ENCODE data around the gene TMEM184B. TPM values are rescaled to one million over a fixed set of nuclear protein-coding genes. Genes with fewer than 3 reads are reported as not detected.

TMEM184B gene
- total RNA-seq, 1 experiment from 2014 or later = 192 TPM

DNA sequence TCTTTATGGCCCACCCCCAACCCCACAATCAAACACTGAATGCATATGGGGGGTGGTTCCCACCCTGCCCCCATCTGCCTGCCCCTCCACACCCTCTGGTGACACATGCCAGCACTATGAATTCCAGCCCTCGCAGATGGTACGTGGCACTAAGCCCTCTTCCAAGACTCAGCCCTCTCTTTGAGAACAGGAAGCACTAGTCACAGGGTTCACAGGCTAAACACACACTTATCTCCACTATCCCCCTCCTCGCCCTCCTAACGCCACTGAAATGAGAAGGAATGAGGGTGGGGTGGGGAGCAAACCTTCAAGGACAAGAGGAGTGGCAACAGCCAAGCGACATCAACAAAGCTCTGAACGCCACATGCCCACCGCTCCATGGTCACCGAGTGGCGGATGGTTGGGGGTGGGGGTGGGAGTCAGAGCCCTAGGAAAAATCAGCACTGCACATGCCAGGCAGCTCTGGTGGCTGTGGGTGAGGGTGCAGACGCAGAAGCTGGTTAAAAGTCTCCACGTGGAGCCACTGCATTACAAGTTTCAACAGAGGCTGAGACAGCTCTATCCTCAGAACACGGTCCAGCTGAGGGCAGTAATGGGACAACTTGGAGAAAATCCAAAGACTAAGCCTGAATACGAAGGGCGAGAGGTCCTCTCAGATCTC is 33.6 kb downstream of the TMEM184B start:
- H3K27ac ChIP-seq = peak overlapping the region; percentile 97
- intact Hi-C loops (cut with micrococcal nuclease; ENCODE audit: unreplicated experiment) = loop anchor here (1.0 to 5.0 kb wide), 7 partner anchors 11 to 333 kb away; partner anchors contain the start of genes DMC1 and PLA2G6
- H3F3A ChIP-seq (ENCODE audit: insufficient read depth, low read depth) = peaks cover 66% of the 10 kb centered on the region
- H4K20me1 ChIP-seq (ENCODE audit: insufficient read depth) = no peaks in the 10 kb centered on the region
- CTCF ChIA-PET = interaction anchor here (0.6 kb wide), 3 partner anchors 11 to 460 kb away, joined by 3 to 4 read pairs (median 3); no protein-coding TSS in a partner anchor
- no peaks in the 10 kb centered on the region for H3K9me3 ChIP-seq (ENCODE audit: insufficient read depth, low read depth)
- BruUV-seq (replicated peaks) = no TSS peak
- H3K4me2 ChIP-seq = peak overlapping the region; percentile 72
- no peaks in the 10 kb centered on the region for H3K9me2 ChIP-seq (ENCODE audit: insufficient read depth)
- H3K27me3 ChIP-seq (ENCODE audit: insufficient read depth, low read depth) = no peaks in the 10 kb centered on the region
- peaks cover 47% of the 10 kb centered on the region for H3K79me2 ChIP-seq (ENCODE audit: low read depth)
- H3K4me1 ChIP-seq (replicated peaks; ENCODE audit: insufficient read depth) = peaks cover 81% of the 10 kb centered on the region
- H3K4me3 ChIP-seq = peak overlapping the region; percentile 12; the same call in 1 of the 2 replicates
- no peak overlapping the region for H2AFZ ChIP-seq
- POLR2A ChIA-PET (ENCODE audit: unreplicated experiment) = interaction anchor here (0.5 to 1.2 kb wide), 8 partner anchors 32 to 859 kb away, joined by 3 to 9 read pairs (median 5); no protein-coding TSS in a partner anchor
- TF ChIP-seq EZH2 (IDR thresholded peaks at IDR 0.05; ENCODE audit: low read depth) = no peak
- TF ChIP-seq, protein P1, sequence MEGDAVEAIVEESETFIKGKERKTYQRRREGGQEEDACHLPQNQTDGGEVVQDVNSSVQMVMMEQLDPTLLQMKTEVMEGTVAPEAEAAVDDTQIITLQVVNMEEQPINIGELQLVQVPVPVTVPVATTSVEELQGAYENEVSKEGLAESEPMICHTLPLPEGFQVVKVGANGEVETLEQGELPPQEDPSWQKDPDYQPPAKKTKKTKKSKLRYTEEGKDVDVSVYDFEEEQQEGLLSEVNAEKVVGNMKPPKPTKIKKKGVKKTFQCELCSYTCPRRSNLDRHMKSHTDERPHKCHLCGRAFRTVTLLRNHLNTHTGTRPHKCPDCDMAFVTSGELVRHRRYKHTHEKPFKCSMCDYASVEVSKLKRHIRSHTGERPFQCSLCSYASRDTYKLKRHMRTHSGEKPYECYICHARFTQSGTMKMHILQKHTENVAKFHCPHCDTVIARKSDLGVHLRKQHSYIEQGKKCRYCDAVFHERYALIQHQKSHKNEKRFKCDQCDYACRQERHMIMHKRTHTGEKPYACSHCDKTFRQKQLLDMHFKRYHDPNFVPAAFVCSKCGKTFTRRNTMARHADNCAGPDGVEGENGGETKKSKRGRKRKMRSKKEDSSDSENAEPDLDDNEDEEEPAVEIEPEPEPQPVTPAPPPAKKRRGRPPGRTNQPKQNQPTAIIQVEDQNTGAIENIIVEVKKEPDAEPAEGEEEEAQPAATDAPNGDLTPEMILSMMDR (conservative IDR thresholded peaks at IDR 0.05) = no peak; the same call in 1 of the 2 replicates
- peaks cover 20% of the 10 kb centered on the region; the same call in 1 of the 2 replicates for H3K36me3 ChIP-seq (ENCODE audit: low read depth)
- DNase-seq = peak; percentile 89 to 99

DNA sequence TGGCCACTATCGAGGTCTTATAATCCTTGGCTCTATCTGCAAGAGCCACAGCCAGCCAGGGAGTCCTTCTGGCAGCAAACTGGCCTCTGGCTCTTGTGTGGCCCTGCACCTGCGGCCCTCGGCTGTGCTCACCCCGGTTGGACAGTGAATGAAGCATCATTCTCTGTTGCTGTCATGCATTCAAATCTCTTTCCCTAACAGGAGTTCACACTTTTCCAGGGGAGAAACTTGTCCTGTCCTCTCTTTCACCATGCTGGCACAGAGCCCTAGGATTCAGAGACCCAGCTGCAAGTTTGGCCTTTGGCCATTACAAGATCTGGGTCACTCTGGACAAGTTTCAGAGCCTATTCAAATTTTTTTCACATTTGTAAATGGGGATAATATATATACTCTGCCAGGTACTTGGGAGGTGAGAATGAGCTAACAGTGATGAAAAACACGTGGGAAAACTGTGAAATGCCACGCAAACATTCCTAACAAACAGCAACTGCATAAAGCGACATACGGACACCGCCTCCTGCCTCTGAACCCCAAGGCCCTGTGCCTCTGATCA is 34.2 kb downstream of the TMEM184B start:
- no peaks in the 10 kb centered on the region for H3K9me2 ChIP-seq (ENCODE audit: insufficient read depth)
- H3K9me3 ChIP-seq (ENCODE audit: insufficient read depth, low read depth) = no peaks in the 10 kb centered on the region
- H3K4me1 ChIP-seq (replicated peaks; ENCODE audit: insufficient read depth) = peaks cover 87% of the 10 kb centered on the region
- ChIA-PET POLR2A (ENCODE audit: unreplicated experiment) (interaction anchor here (0.5 to 1.2 kb wide), 5 partner anchors 21 to 80 kb away, joined by 3 to 9 read pairs (median 5); no protein-coding TSS in a partner anchor), CTCF (interaction anchor here (0.6 kb wide), 1 partner anchor 461 kb away, joined by 4 read pairs; no protein-coding TSS in a partner anchor)
- H3K36me3 ChIP-seq (ENCODE audit: low read depth) = peaks cover 27% of the 10 kb centered on the region
- peaks cover 66% of the 10 kb centered on the region for H3F3A ChIP-seq (ENCODE audit: insufficient read depth, low read depth)
- H3K4me3 ChIP-seq = peak overlapping the region; percentile 2; the same call in 1 of the 2 replicates
- H3K79me2 ChIP-seq (ENCODE audit: low read depth) = peaks cover 54% of the 10 kb centered on the region
- H3K4me2 ChIP-seq = peak overlapping the region; percentile 72
- no peak overlapping the region for H2AFZ ChIP-seq
- TF ChIP-seq, protein P1 (conservative IDR thresholded peaks at IDR 0.05) = no peak
- no peak for TF ChIP-seq EZH2 (IDR thresholded peaks at IDR 0.05; ENCODE audit: low read depth)
- BruUV-seq (replicated peaks) = TSS peak; percentile 67
- peak in 1 of 2 experiments; percentile 75 for DNase-seq
- H3K27me3 ChIP-seq (ENCODE audit: insufficient read depth, low read depth) = no peaks in the 10 kb centered on the region
- H4K20me1 ChIP-seq (ENCODE audit: insufficient read depth) = no peaks in the 10 kb centered on the region
- intact Hi-C loops (cut with micrococcal nuclease; ENCODE audit: unreplicated experiment) = loop anchor here (1.0 to 5.0 kb wide), 7 partner anchors 10 to 334 kb away; partner anchors contain the start of genes DMC1 and PLA2G6
- H3K27ac ChIP-seq = peak overlapping the region; percentile 97

DNA sequence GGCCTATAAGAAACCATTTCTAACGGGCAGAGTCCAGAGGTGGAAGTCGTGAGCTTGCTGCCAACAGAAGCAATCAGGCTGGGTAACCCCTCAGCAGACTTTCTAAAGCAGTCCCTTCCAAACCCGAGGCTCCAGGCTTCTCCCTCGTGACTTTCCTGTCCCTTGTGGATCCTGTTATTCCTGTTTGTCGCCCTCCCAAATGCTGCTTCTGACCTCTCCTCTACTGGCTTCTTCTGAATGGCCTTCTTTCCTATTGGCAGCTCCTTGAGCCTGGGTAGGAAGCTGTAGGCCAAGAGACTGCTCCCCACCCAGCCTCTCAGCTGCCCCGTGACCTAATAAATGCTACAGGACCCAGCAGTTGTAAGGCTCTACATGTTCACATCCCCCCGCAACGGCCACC is 36.0 kb downstream of the TMEM184B start:
- peak; percentile 88 to 99 for DNase-seq
- POLR2A ChIA-PET (ENCODE audit: unreplicated experiment) = interaction anchor here (0.5 to 0.6 kb wide), 4 partner anchors 29 to 247 kb away, joined by 3 to 15 read pairs (median 5); partner anchors contain the start of gene PICK1
- Histone ChIP-seq H3K36me3 (ENCODE audit: low read depth) (peaks cover 36% of the 10 kb centered on the region), H3K4me1 (replicated peaks; ENCODE audit: insufficient read depth) (peaks cover 91% of the 10 kb centered on the region), H3K79me2 (ENCODE audit: low read depth) (peaks cover 63% of the 10 kb centered on the region), H3K9me3 (ENCODE audit: insufficient read depth, low read depth) (no peaks in the 10 kb centered on the region), H3K4me3 (peak overlapping the region; percentile 5; the same call in 1 of the 2 replicates), H4K20me1 (ENCODE audit: insufficient read depth) (no peaks in the 10 kb centered on the region), H3K27me3 (ENCODE audit: insufficient read depth, low read depth) (no peaks in the 10 kb centered on the region), H3K4me2 (peak overlapping the region; percentile 72), H3K27ac (peak overlapping the region; percentile 97), H3F3A (ENCODE audit: insufficient read depth, low read depth) (peaks cover 58% of the 10 kb centered on the region), H3K9me2 (ENCODE audit: insufficient read depth) (no peaks in the 10 kb centered on the region), H2AFZ (no peak overlapping the region)
- BruUV-seq (replicated peaks) = no TSS peak
- TF ChIP-seq, protein P1 (conservative IDR thresholded peaks at IDR 0.05) = no peak; the same call in 1 of the 2 replicates
- TF ChIP-seq EZH2 (IDR thresholded peaks at IDR 0.05; ENCODE audit: low read depth) = no peak
- intact Hi-C loops (cut with micrococcal nuclease; ENCODE audit: unreplicated experiment) = loop anchor here (5.0 kb wide), 1 partner anchor 336 kb away; the partner anchor contains the start of gene DMC1
- CTCF ChIA-PET = no interaction called here

Data from PC-9 (cell line).